ENCODE data around the gene OR5V1.

- TF ChIP-seq CTCF (IDR thresholded peaks at IDR 0.05), result no peak
- TF ChIP-seq EP300 (IDR thresholded peaks at IDR 0.05), result no peak
Measured at GRCh38 chr6:29355603-29356002, 13.1 kb downstream of the OR5V1 start.

Data from sigmoid colon (tissue), 4 donors.